K562 (cell line): ENCODE measurements around the gene KRTAP19-7. TPM values are rescaled to one million over a fixed set of nuclear protein-coding genes. Genes with fewer than 3 reads are reported as not detected.

Source experiments
- ATAC-seq: fragments of 200-7000 bp; cut with Tn5 transposase; 3 replicates; pipeline ENCODE4 v1.9.1; 2020; ENCODE audit warnings: moderate library complexity
- BruUV-seq: library from RNA; stranded (reverse); fragments of 400-500 nt; replicated peaks from 2 replicates; lab custom pipeline; 2021; lab: Mats Ljungman, UMichigan
- CTCF ChIA-PET: fragments of 300-600 bp; formaldehyde crosslinking; extraction: SDS; loops from one replicate; lab custom pipeline; 2021; ENCODE audit warnings: low intra/inter-chr PET ratio; lab: Yijun Ruan, JAX
- POLR2A ChIA-PET: fragments of 300-600, 350-650 bp; sonication (Branson Sonifier 250); formaldehyde crosslinking; extraction: SDS; loops from one replicate; lab custom pipeline; 2021; ENCODE audit warnings: antibody characterized with exemption, inconsistent platforms; lab: Yijun Ruan, JAX
- DNase-seq, 4 experiments: peaks; one replicate each; pipeline versions ENCODE4 v3.0.0 to v3.0.0-alpha.2; 2011 to 2018; ENCODE audit warnings: low spot score in 3 of 4, mixed read lengths in 3 of 4; ENCODE audit errors: extremely low read depth in 1 of 4
- FAIRE-seq: peaks from 2 replicates; lab custom pipeline; 2011; peaks lifted over from hg19 to GRCh38; lab: Jason Lieb, UNC
- H2AFZ ChIP-seq: 2 replicates; pipeline ENCODE4 v1.6.0; 2011; ENCODE audit warnings: low read depth, low read length, control low read depth, inconsistent platforms
- H3K27ac ChIP-seq: fragments of 200-600 bp; 3 replicates; pipeline ENCODE4 v1.8.0; 2011; ENCODE audit warnings: low read depth, mild to moderate bottlenecking, control low read depth, inconsistent platforms, low read length, moderate library complexity, mixed read lengths; ENCODE audit errors: extremely low read depth
- H3K27me3 ChIP-seq, 2 experiments: fragments of 300-600 bp in 1 of 2; 2 replicates in 1 of 2; 3 replicates in 1 of 2; pipeline versions ENCODE4 v1.6.0 to v1.8.0; 2011; ENCODE audit warnings: inconsistent platforms in 2 of 2, low read length in 2 of 2, mild to moderate bottlenecking in 1 of 2, mixed read lengths in 1 of 2, moderate library complexity in 1 of 2; ENCODE audit not compliant: control insufficient read depth in 2 of 2, insufficient read depth in 2 of 2
- H3K36me3 ChIP-seq: fragments of 300-600 bp; 3 replicates; pipeline ENCODE4 v1.8.0; 2011; ENCODE audit warnings: mild to moderate bottlenecking, low read length, inconsistent platforms; ENCODE audit not compliant: control insufficient read depth, insufficient read depth
- H3K4me1 ChIP-seq, 2 experiments: fragments of 200-600 bp in 1 of 2; replicated peaks in 1 of 2; 2 replicates in 1 of 2; 3 replicates in 1 of 2; pipeline versions ENCODE4 v1.5.1 to v1.8.0; 2011; ENCODE audit warnings: inconsistent platforms in 2 of 2, low read length in 2 of 2, mild to moderate bottlenecking in 1 of 2, mixed read lengths in 1 of 2, moderate library complexity in 1 of 2; ENCODE audit not compliant: control insufficient read depth in 2 of 2, insufficient read depth in 2 of 2
- H3K4me2 ChIP-seq: 2 replicates; pipeline ENCODE4 v1.6.1; 2011; ENCODE audit warnings: low read length, control low read depth, inconsistent platforms, mixed read lengths; ENCODE audit not compliant: insufficient read depth
- H3K4me3 ChIP-seq: fragments of 200-600 bp; sonication (generic), shearing (Covaris generic); 2 replicates; pipeline ENCODE4 v1.5.1; 2016; ENCODE audit warnings: control low read depth, inconsistent platforms
- H3K79me2 ChIP-seq: fragments of 200-600 bp; 3 replicates; pipeline ENCODE4 v1.8.0; 2011; ENCODE audit warnings: low read length, inconsistent platforms; ENCODE audit not compliant: control insufficient read depth, insufficient read depth
- H3K9ac ChIP-seq, 2 experiments: 2 replicates each; pipeline versions ENCODE4 v1.6.0 to v1.6.1; 2011; ENCODE audit warnings: low read depth in 2 of 2, low read length in 2 of 2, control low read depth in 1 of 2, inconsistent platforms in 1 of 2, mild to moderate bottlenecking in 1 of 2, mixed read lengths in 1 of 2; ENCODE audit not compliant: insufficient read depth in 1 of 2
- H3K9me1 ChIP-seq: one replicate; pipeline ENCODE4 v1.6.0; 2011; ENCODE audit warnings: inconsistent platforms, mild to moderate bottlenecking, low read length, moderate library complexity; ENCODE audit not compliant: control insufficient read depth, insufficient read depth
- H3K9me3 ChIP-seq: replicated peaks from 2 replicates; pipeline ENCODE4 v1.5.1; 2011; ENCODE audit warnings: low read depth, low read length, inconsistent platforms; ENCODE audit not compliant: control insufficient read depth, insufficient read depth
- H4K20me1 ChIP-seq: replicated peaks from 2 replicates; pipeline ENCODE4 v1.6.1; 2011; ENCODE audit warnings: low read length, inconsistent platforms, mixed read lengths; ENCODE audit not compliant: control insufficient read depth, insufficient read depth
- EWSR1 ChIP-seq: fragments of 450-650 bp; IDR thresholded peaks from 2 replicates; pipeline ENCODE4 v1.6.1; 2018; ENCODE audit warnings: borderline replicate concordance, mild to moderate bottlenecking, low read depth, moderate library complexity; ENCODE audit not compliant: partially characterized antibody
- GATAD2B ChIP-seq: fragments of 450-650 bp; IDR thresholded peaks from 2 replicates; pipeline ENCODE4 v1.6.1; 2017; ENCODE audit warnings: mild to moderate bottlenecking, borderline replicate concordance
- IRF9 ChIP-seq: fragments of 450-650 bp; IDR thresholded peaks from 2 replicates; pipeline ENCODE4 v1.6.1; 2016; ENCODE audit warnings: missing biosample characterization, missing genetic modification characterization
- NCOA6 ChIP-seq: fragments of 450-650 bp; IDR thresholded peaks from 2 replicates; pipeline ENCODE4 v1.6.1; 2017; ENCODE audit warnings: mild to moderate bottlenecking
- POLR3A ChIP-seq: IDR thresholded peaks from 2 replicates; pipeline ENCODE4 v1.6.1; 2011; ENCODE audit warnings: borderline replicate concordance, mild to moderate bottlenecking, moderate library complexity; ENCODE audit not compliant: insufficient read length, insufficient read depth; ENCODE audit errors: extremely low read depth
- RBFOX2 ChIP-seq: fragments of 200-400 bp; formaldehyde crosslinking; IDR thresholded peaks from 2 replicates; pipeline ENCODE4 v1.6.1; 2017; ENCODE audit warnings: low read depth, mild to moderate bottlenecking, low read length, moderate library complexity
- RNF2 ChIP-seq: sonication (generic); IDR thresholded peaks from 2 replicates; pipeline ENCODE4 v1.6.1; 2016
- SIRT6 ChIP-seq: IDR thresholded peaks from one replicate; pipeline ENCODE4 v1.6.1; 2012; ENCODE audit warnings: low read depth, mild to moderate bottlenecking, control low read depth, inconsistent platforms, low read length, moderate library complexity
- ZNF174 ChIP-seq: fragments of 250-450 bp; sonication (Bioruptor Pico); IDR thresholded peaks from 2 replicates; pipeline ENCODE4 v1.4.0; 2020; ENCODE audit warnings: mild to moderate bottlenecking
- WGBS: fragments of 100-300 bp; shearing (Covaris generic); methylation state at CpG from one replicate; pipeline ENCODE4 v1.1.6; 2016; ENCODE audit warnings: low coverage, mixed read lengths; ENCODE audit not compliant: insufficient coverage; ENCODE audit errors: missing lambda C conversion rate; 5-methylcytosine and 5-hydroxymethylcytosine counted together
- in situ Hi-C: fragments of 300-500 bp; cut with MboI; formaldehyde crosslinking; loops from 4 replicates; pipeline ENCODE4 v1.15.0; 2018; ENCODE audit warnings: inconsistent platforms, mixed read lengths
- intact Hi-C: fragments of 100-400 bp; cut with micrococcal nuclease; formaldehyde crosslinking; loops from 2 replicates; pipeline ENCODE4 v1.14.2; 2022
- polyA plus RNA-seq, 8 experiments: library from polyadenylated mRNA; depleted of rRNA in 4 of 8; stranded (reverse) in 5 of 8; unstranded in 3 of 8; fragments of >200 nt; fragmentation: Nextera tagmentation in 2 of 8; fragmentation: Illumina TruSeq in 1 of 8; extraction: Ambion mirVana in 2 of 8; extraction: Trizol in 1 of 8; gene quantifications; 2 replicates each; pipeline versions ENCODE4 v1.2.1 to v1.2.3, GENCODE V29; 2011 to 2014; ENCODE audit warnings: inconsistent platforms in 1 of 8, missing spikeins in 1 of 8
- total RNA-seq, 7 experiments: library from RNA; depleted of rRNA in 6 of 7; stranded (reverse); fragments of >200 nt in 6 of 7; fragmentation: Illumina TruSeq in 2 of 7; extraction: Trizol in 2 of 7; gene quantifications; 2 replicates each; pipeline versions ENCODE4 v1.2.1 to v1.2.3, GENCODE V29; 2011 to 2021; ENCODE audit warnings: low replicate concordance in 1 of 7

Gene KRTAP19-7
- total and polyA plus RNA-seq, 9 of the 15 experiments (the other 6 are each of a cell fraction or from before 2014, with no cell fraction given) = not detected

- DNase-seq (no peak), FAIRE-seq (no peak), ATAC-seq (no peak)
- Histone ChIP-seq H3K9me3 (no peaks in the 10 kb centered on the region; the same call in 1 of the 2 replicates), H3K4me2 (no peak within 1 kb of the TSS), H3K79me2 (no peaks in the 10 kb centered on the region), H3K27me3 (no peaks in the 10 kb centered on the region), H3K36me3 (no peaks in the 10 kb centered on the region), H3K4me3 (no peak within 1 kb of the TSS), H3K9ac (no peak within 1 kb of the TSS), H3K9me1 (no peaks in the 10 kb centered on the region), H4K20me1 (no peaks in the 10 kb centered on the region), H2AFZ (no peak within 1 kb of the TSS), H3K4me1 (no peaks in the 10 kb centered on the region), H3K27ac (no peak within 1 kb of the TSS)
- 0% methylated on average over 1 of the region's 1 CpG for WGBS
- no TSS peak for BruUV-seq
- POLR2A ChIA-PET = no interaction called here
- CTCF ChIA-PET = no interaction called here
- in situ Hi-C loops (no loop called here), intact Hi-C loops (no loop called here)
- TF ChIP-seq SIRT6 (no peak), EWSR1 (no peak)
These were observed 19.4 kb downstream of the KRTAP19-7 start, which contains the start of gene KRTAP19-6 for GRCh38 chr21:30541764-30542163. Gene KRTAP19-6, minus strand, starts transcription at chr21:30541864. Its CDS starts 31 bp downstream, at chr21:30541833.

- Histone ChIP-seq H3K4me2 (no peak overlapping the region), H3K27ac (no peak overlapping the region), H3K9ac (no peak overlapping the region), H3K36me3 (no peaks in the 10 kb centered on the region), H3K79me2 (no peaks in the 10 kb centered on the region), H4K20me1 (no peaks in the 10 kb centered on the region), H3K27me3 (no peaks in the 10 kb centered on the region), H3K9me1 (no peaks in the 10 kb centered on the region), H3K4me1 (no peaks in the 10 kb centered on the region), H2AFZ (no peak overlapping the region), H3K9me3 (no peaks in the 10 kb centered on the region; the same call in 1 of the 2 replicates), H3K4me3 (no peak overlapping the region)
- TF ChIP-seq GATAD2B (no peak), IRF9 (tag) (no peak), ZNF174 (no peak), NCOA6 (no peak), RBFOX2 (no peak), RNF2 (no peak), POLR3A (no peak)
- no TSS peak for BruUV-seq
- intact Hi-C loops (no loop called here), in situ Hi-C loops (no loop called here)
- ATAC-seq (no peak), DNase-seq (no peak), FAIRE-seq (no peak)
- 0% methylated on average over 1 of the region's 1 CpG for WGBS
- CTCF ChIA-PET = no interaction called here
- POLR2A ChIA-PET = no interaction called here
These were observed 42.2 kb downstream of the KRTAP19-7 start for GRCh38 chr21:30518876-30519275.
